A549 (cell line): ENCODE results near the gene POLR2H. TPM values are rescaled to one million over a fixed set of nuclear protein-coding genes. Genes with fewer than 3 reads are reported as not detected.

Experiments
- ATAC-seq, 2 experiments: fragments of 200-7000 bp in 1 of 2; fragments of >200 bp in 1 of 2; cut with Nextera tagmentation in 1 of 2; cut with Tn5 transposase in 1 of 2; 3 replicates each; pipeline versions ENCODE4 v1.8.0 to v1.9.1; 2018 to 2020; ENCODE audit warnings: mild to moderate bottlenecking in 1 of 2, moderate library complexity in 1 of 2
- CTCF ChIA-PET: fragments of 300-600 bp; sonication (Branson Sonifier 250); formaldehyde crosslinking; extraction: SDS; loops from one replicate; lab custom pipeline; 2021; ENCODE audit warnings: antibody characterized with exemption, inconsistent platforms; lab: Yijun Ruan, JAX
- POLR2A ChIA-PET: fragments of 350-600 bp; formaldehyde crosslinking; extraction: SDS; loops from one replicate; lab custom pipeline; 2021; ENCODE audit warnings: antibody characterized with exemption, inconsistent platforms; lab: Yijun Ruan, JAX
- DNase-seq, 2 experiments: peaks; one replicate each; pipeline versions ENCODE4 v3.0.0 to v3.0.0-alpha.2; 2011 to 2016; ENCODE audit warnings: low read depth in 1 of 2, low spot score in 1 of 2
- FAIRE-seq: peaks from 2 replicates; lab custom pipeline; 2011; peaks lifted over from hg19 to GRCh38; lab: Jason Lieb, UNC
- H3K27ac ChIP-seq, 2 experiments: fragments of >200 bp; sonication (Bioruptor Twin); formaldehyde crosslinking; 3 replicates each; pipeline ENCODE4 v1.5.1; 2016 to 2017
- H3K4me1 ChIP-seq: fragments of >200 bp; sonication (Bioruptor Twin); formaldehyde crosslinking; 3 replicates; pipeline ENCODE4 v1.6.1; 2016
- H3K4me2 ChIP-seq: fragments of >200 bp; sonication (Bioruptor Twin); formaldehyde crosslinking; 3 replicates; pipeline ENCODE4 v1.6.1; 2016
- H3K4me3 ChIP-seq: fragments of >200 bp; sonication (Bioruptor Twin); formaldehyde crosslinking; 3 replicates; pipeline ENCODE4 v1.5.1; 2016
- H3K9me3 ChIP-seq: fragments of >200 bp; sonication (Bioruptor Twin); formaldehyde crosslinking; 3 replicates; pipeline ENCODE4 v1.6.1; 2016
- BHLHE40 ChIP-seq: IDR thresholded peaks from 2 replicates; pipeline ENCODE4 v1.6.1; 2012; ENCODE audit warnings: low read depth, low read length, inconsistent platforms
- CBX2 ChIP-seq: fragments of 200-600 bp; sonication (generic); IDR thresholded peaks from 2 replicates; pipeline ENCODE4 v1.6.1; 2016; ENCODE audit warnings: low read depth, mild to moderate bottlenecking, borderline replicate concordance
- CTCF ChIP-seq: fragments of >200 bp; sonication (Bioruptor Twin); formaldehyde crosslinking; IDR thresholded peaks from 3 replicates; pipeline ENCODE4 v1.5.1; 2016
- EHMT2 ChIP-seq: fragments of 200-600 bp; sonication (generic); IDR thresholded peaks from 2 replicates; pipeline ENCODE4 v1.6.1; 2016; ENCODE audit warnings: antibody characterized with exemption, low read depth, mild to moderate bottlenecking, moderate library complexity
- HDAC2 ChIP-seq: fragments of 200-600 bp; sonication (generic); IDR thresholded peaks from 2 replicates; pipeline ENCODE4 v1.6.1; 2016
- HEYL ChIP-seq: fragments of 250-450 bp; sonication (Bioruptor Pico); IDR thresholded peaks from 2 replicates; pipeline ENCODE4 v1.8.0; 2021; ENCODE audit warnings: mild to moderate bottlenecking, moderate library complexity
- HOXA7 ChIP-seq: fragments of 250-450 bp; sonication (Bioruptor Pico); IDR thresholded peaks from 2 replicates; pipeline ENCODE4 v1.5.0; 2020; ENCODE audit warnings: mild to moderate bottlenecking, moderate library complexity
- HOXB5 ChIP-seq: fragments of 250-450 bp; sonication (Bioruptor Pico); IDR thresholded peaks from 2 replicates; pipeline ENCODE4 v1.5.0; 2020; ENCODE audit warnings: mild to moderate bottlenecking, moderate library complexity
- JUN ChIP-seq, 2 experiments: fragments of >200 bp; sonication (Bioruptor Twin); formaldehyde crosslinking; IDR thresholded peaks; 2 replicates in 1 of 2; 3 replicates in 1 of 2; pipeline ENCODE4 v1.6.1; 2016 to 2017
- MAZ ChIP-seq: fragments of 150-350 bp; IDR thresholded peaks from 2 replicates; pipeline ENCODE4 v1.6.1; 2014; ENCODE audit warnings: antibody characterized with exemption, low read depth, low read length, borderline replicate concordance
- MYC ChIP-seq: IDR thresholded peaks from 2 replicates; pipeline ENCODE4 v1.6.1; 2012; ENCODE audit warnings: mild to moderate bottlenecking, inconsistent platforms, low read length, improper control_type of control experiment, borderline replicate concordance
- PHF8 ChIP-seq: fragments of 200-600 bp; sonication (generic); IDR thresholded peaks from 2 replicates; pipeline ENCODE4 v1.6.1; 2016; ENCODE audit warnings: low read depth, mild to moderate bottlenecking, antibody characterized with exemption, moderate library complexity, borderline replicate concordance
- POLR2AphosphoS2 ChIP-seq: conservative IDR thresholded peaks from 2 replicates; pipeline ENCODE4 v1.6.1; 2012; ENCODE audit warnings: low read length, improper control_type of control experiment, inconsistent platforms
- RAD21 ChIP-seq, 2 experiments: fragments of >200 bp in 1 of 2; sonication (Bioruptor Twin) in 1 of 2; formaldehyde crosslinking in 1 of 2; IDR thresholded peaks in 1 of 2; conservative IDR thresholded peaks in 1 of 2; 2 replicates in 1 of 2; 3 replicates in 1 of 2; pipeline ENCODE4 v1.6.1; 2012 to 2018; ENCODE audit warnings: inconsistent platforms in 1 of 2
- RFX5 ChIP-seq: fragments of 450-650 bp; IDR thresholded peaks from 2 replicates; pipeline ENCODE4 v1.7.1; 2014; ENCODE audit warnings: antibody characterized with exemption, mild to moderate bottlenecking, moderate library complexity
- SMC3 ChIP-seq: fragments of >200 bp; sonication (Bioruptor Twin); formaldehyde crosslinking; IDR thresholded peaks from 3 replicates; pipeline ENCODE4 v1.6.1; 2018; ENCODE audit warnings: inconsistent platforms
- SREBF2 ChIP-seq: fragments of 450-650 bp; IDR thresholded peaks from 2 replicates; pipeline ENCODE4 v1.6.1; 2014; ENCODE audit warnings: mild to moderate bottlenecking, moderate library complexity
- ZC3H11A ChIP-seq: fragments of 450-650 bp; IDR thresholded peaks from 2 replicates; pipeline ENCODE4 v1.6.1; 2014; ENCODE audit warnings: antibody characterized with exemption, mild to moderate bottlenecking
- WGBS: methylation state at CpG from one replicate; pipeline ENCODE4 v1.1.6; 2017; ENCODE audit errors: missing lambda C conversion rate; 5-methylcytosine and 5-hydroxymethylcytosine counted together
- polyA plus RNA-seq, 4 experiments: library from polyadenylated mRNA; depleted of rRNA in 3 of 4; stranded (reverse); fragments of >200 nt; fragmentation: RNase III in 1 of 4; extraction: RNeasy Plus Mini Kit Qiagen cat#74134 plus additional on column Dnase treatment in 1 of 4; gene quantifications; 2 replicates in 3 of 4; 3 replicates in 1 of 4; pipeline ENCODE4 v1.2.3, GENCODE V29; 2011 to 2017
- TF ChIP-seq, protein P1 (sequence below): fragments of 250-450 bp; sonication (Bioruptor Pico); IDR thresholded peaks from 2 replicates; pipeline ENCODE4 v1.5.0; 2021; ENCODE audit warnings: mild to moderate bottlenecking, moderate library complexity, borderline replicate concordance
- TF ChIP-seq, protein P2 (sequence below): fragments of >200 bp; sonication (Bioruptor Twin); formaldehyde crosslinking; IDR thresholded peaks from 3 replicates; pipeline ENCODE4 v1.6.1; 2016
- TF ChIP-seq, protein P3 (sequence below): IDR thresholded peaks from 2 replicates; pipeline ENCODE4 v1.6.1; 2012
- TF ChIP-seq, protein P4 (sequence below): fragments of 450-650 bp; IDR thresholded peaks from 2 replicates; pipeline ENCODE4 v1.6.1; 2014; ENCODE audit warnings: antibody characterized with exemption

Gene POLR2H
- polyA plus RNA-seq, 2 of the 4 experiments (the other 2 are of a cell fraction), result 104 to 127 TPM

DNA sequence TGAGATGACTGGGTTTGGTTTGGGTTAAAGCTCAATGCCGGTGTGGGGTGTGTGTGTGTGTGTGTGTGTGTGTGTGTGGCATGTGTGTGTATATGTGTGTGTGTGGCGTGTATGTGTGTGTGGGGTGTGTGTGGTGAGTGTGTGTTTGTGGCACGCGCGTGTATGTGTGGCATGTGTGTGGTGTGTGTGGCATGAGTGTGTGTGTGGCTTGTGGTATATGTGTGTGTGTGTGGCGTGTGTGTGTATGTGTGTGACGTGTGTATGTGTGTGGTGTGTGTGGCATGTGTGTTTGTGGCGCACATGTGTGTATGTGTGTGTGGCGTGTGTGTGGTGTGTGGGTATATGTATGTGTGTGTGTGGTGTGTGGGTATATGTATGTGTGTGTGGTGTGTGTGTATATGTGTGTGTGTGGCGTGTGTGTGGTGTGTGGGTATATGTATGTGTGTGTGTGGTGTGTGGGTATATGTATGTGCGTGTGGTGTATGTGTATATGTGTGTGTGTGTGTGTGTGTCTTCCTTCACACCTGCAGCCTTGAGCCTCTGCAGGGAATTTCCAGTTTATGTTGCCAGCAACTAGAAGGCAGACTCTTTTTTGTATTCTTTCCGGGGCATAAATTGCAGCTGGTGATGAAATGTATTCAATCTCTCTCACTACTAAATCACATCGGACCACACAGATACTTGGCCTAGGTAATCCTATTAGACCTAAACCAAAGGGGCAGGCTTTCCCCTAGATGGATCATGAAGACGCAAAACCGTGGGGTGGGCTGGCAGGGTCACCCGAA is 53.1 kb downstream of the POLR2H start (continued):
- TF ChIP-seq, protein P1, sequence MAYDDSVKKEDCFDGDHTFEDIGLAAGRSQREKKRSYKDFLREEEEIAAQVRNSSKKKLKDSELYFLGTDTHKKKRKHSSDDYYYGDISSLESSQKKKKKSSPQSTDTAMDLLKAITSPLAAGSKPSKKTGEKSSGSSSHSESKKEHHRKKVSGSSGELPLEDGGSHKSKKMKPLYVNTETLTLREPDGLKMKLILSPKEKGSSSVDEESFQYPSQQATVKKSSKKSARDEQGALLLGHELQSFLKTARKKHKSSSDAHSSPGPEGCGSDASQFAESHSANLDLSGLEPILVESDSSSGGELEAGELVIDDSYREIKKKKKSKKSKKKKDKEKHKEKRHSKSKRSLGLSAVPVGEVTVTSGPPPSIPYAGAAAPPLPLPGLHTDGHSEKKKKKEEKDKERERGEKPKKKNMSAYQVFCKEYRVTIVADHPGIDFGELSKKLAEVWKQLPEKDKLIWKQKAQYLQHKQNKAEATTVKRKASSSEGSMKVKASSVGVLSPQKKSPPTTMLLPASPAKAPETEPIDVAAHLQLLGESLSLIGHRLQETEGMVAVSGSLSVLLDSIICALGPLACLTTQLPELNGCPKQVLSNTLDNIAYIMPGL (CRISPR knock-in tag), result no peak
- TF ChIP-seq SREBF2 (no peak), POLR2AphosphoS2 (no peak)

DNA sequence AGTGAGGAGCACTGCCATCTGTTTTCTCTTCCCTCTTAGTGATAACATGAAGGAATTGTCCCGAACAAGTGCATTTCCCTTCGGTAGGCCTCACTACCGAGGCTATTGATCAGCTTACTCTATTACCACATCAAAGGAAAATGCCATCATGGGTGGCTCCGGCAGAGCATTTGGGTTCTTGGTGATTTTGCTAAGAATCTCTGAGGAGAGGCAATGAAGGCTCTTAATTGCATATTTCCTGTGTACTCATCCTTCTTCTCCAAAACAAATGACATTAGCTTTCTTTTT is 53.6 kb downstream of the POLR2H start:
- DNase-seq (no peak), FAIRE-seq (no peak), ATAC-seq (no peak)
- Histone ChIP-seq H3K4me3 (no peak overlapping the region), H3K27ac (no peak overlapping the region), H3K9me3 (no peaks in the 10 kb centered on the region), H3K4me1 (no peaks in the 10 kb centered on the region), H3K4me2 (no peak overlapping the region)
- CTCF ChIA-PET, result interaction anchor here (0.6 to 13.1 kb wide), 6 partner anchors 43 to 1330 kb away, joined by 3 to 132 read pairs (median 3); no protein-coding TSS in a partner anchor
- TF ChIP-seq ZC3H11A (no peak), CBX2 (no peak), MYC (no peak), JUN (IDR thresholded peaks at IDR 0.05) (no peak), HOXA7 (CRISPR knock-in tag) (no peak), HEYL (no peak), HDAC2 (no peak), EHMT2 (no peak), HOXB5 (CRISPR knock-in tag) (no peak)
- TF ChIP-seq, protein P2, sequence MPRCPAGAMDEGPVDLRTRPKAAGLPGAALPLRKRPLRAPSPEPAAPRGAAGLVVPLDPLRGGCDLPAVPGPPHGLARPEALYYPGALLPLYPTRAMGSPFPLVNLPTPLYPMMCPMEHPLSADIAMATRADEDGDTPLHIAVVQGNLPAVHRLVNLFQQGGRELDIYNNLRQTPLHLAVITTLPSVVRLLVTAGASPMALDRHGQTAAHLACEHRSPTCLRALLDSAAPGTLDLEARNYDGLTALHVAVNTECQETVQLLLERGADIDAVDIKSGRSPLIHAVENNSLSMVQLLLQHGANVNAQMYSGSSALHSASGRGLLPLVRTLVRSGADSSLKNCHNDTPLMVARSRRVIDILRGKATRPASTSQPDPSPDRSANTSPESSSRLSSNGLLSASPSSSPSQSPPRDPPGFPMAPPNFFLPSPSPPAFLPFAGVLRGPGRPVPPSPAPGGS, result no peak
- TF ChIP-seq, protein P3, sequence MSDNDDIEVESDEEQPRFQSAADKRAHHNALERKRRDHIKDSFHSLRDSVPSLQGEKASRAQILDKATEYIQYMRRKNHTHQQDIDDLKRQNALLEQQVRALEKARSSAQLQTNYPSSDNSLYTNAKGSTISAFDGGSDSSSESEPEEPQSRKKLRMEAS, result no peak
- 78% methylated on average over 4 of the region's 4 CpGs for WGBS
- POLR2A ChIA-PET, result no interaction called here

GRCh38 chr3:184417619-184418327 is 56.3 kb downstream of the POLR2H start:
- no peak overlapping the region for H3K4me3 ChIP-seq
- no peaks in the 10 kb centered on the region for H3K4me1 ChIP-seq
- no peak overlapping the region for H3K27ac ChIP-seq
- TF ChIP-seq BHLHE40 (peak; percentile 63; the same call in 1 of the 2 replicates), PHF8 (no peak), MAZ (no peak), SMC3 (peak; percentile 85), RFX5 (no peak), RAD21 (conservative IDR thresholded peaks at IDR 0.05 in 1 of 2, IDR thresholded peaks at IDR 0.05 in 1 of 2) (peak; percentile 73 to 81), CTCF (peak; percentile 65)
- TF ChIP-seq, protein P4, sequence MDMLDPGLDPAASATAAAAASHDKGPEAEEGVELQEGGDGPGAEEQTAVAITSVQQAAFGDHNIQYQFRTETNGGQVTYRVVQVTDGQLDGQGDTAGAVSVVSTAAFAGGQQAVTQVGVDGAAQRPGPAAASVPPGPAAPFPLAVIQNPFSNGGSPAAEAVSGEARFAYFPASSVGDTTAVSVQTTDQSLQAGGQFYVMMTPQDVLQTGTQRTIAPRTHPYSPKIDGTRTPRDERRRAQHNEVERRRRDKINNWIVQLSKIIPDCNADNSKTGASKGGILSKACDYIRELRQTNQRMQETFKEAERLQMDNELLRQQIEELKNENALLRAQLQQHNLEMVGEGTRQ, result 0 out of 2 replicates have a peak, but pooled peaks have one; percentile 5
- TF ChIP-seq, protein P3, result peak; percentile 61; the same call in 1 of the 2 replicates
- H3K4me2 ChIP-seq, result peak overlapping the region; percentile 25; the same call in 1 of the 3 replicates
- ATAC-seq (peak; percentile 95 to 99), FAIRE-seq (no peak), DNase-seq (peak; percentile 44 to 64)
- WGBS, result 16% methylated on average over 8 of the region's 14 CpGs
- CTCF ChIA-PET, result interaction anchor here (0.6 to 13.1 kb wide), 26 partner anchors 8 to 655 kb away, joined by 3 to 132 read pairs (median 4); partner anchors contain the start of gene EPHB3
- no peaks in the 10 kb centered on the region for H3K9me3 ChIP-seq
- POLR2A ChIA-PET, result no interaction called here
